Urinary bladder (tissue), 4 donors: ENCODE measurements around the gene TTC21A. TPM values are rescaled to one million over a fixed set of nuclear protein-coding genes. Genes with fewer than 3 reads are reported as not detected.
"Not testable (repeated sequence)": the region's sequence is repeated elsewhere in the genome, so short reads cannot be mapped to it uniquely, and the experiment has no call there.

Source experiments
- DNase-seq: peaks from one replicate; pipeline ENCODE4 v3.0.0-alpha.2; 2015; ENCODE audit errors: extremely low spot score
- H3K27ac ChIP-seq: one replicate; pipeline ENCODE4 v1.5.1; 2013; ENCODE audit warnings: low read depth, mild to moderate bottlenecking, moderate library complexity
- H3K36me3 ChIP-seq: one replicate; pipeline ENCODE4 v1.6.1; 2013; ENCODE audit warnings: mild to moderate bottlenecking, moderate library complexity; ENCODE audit not compliant: insufficient read depth
- H3K4me1 ChIP-seq: one replicate; pipeline ENCODE4 v1.6.1; 2013; ENCODE audit warnings: mild to moderate bottlenecking, moderate library complexity; ENCODE audit not compliant: insufficient read depth
- H3K4me3 ChIP-seq: one replicate; pipeline ENCODE4 v1.5.1; 2013; ENCODE audit warnings: low read depth, low read length
- WGBS: extraction: QIAGEN DNeasy Blood & Tissue Kit; methylation state at CpG from one replicate; pipeline ENCODE4 v1.1.7; 2013; 5-methylcytosine and 5-hydroxymethylcytosine counted together
- polyA plus RNA-seq: library from polyadenylated mRNA; stranded (reverse); fragments of 200-250 nt; gene quantifications from one replicate; pipeline ENCODE4 v1.2.3, GENCODE V29; 2013
- total RNA-seq: library from RNA; depleted of rRNA; stranded (reverse); fragments of >200 nt; gene quantifications from one replicate; pipeline ENCODE4 v1.2.3, GENCODE V29; 2014
- donor health status: healthy with polysubstance abuse.
- donor health status: healthy.

The TTC21A gene, protein sequence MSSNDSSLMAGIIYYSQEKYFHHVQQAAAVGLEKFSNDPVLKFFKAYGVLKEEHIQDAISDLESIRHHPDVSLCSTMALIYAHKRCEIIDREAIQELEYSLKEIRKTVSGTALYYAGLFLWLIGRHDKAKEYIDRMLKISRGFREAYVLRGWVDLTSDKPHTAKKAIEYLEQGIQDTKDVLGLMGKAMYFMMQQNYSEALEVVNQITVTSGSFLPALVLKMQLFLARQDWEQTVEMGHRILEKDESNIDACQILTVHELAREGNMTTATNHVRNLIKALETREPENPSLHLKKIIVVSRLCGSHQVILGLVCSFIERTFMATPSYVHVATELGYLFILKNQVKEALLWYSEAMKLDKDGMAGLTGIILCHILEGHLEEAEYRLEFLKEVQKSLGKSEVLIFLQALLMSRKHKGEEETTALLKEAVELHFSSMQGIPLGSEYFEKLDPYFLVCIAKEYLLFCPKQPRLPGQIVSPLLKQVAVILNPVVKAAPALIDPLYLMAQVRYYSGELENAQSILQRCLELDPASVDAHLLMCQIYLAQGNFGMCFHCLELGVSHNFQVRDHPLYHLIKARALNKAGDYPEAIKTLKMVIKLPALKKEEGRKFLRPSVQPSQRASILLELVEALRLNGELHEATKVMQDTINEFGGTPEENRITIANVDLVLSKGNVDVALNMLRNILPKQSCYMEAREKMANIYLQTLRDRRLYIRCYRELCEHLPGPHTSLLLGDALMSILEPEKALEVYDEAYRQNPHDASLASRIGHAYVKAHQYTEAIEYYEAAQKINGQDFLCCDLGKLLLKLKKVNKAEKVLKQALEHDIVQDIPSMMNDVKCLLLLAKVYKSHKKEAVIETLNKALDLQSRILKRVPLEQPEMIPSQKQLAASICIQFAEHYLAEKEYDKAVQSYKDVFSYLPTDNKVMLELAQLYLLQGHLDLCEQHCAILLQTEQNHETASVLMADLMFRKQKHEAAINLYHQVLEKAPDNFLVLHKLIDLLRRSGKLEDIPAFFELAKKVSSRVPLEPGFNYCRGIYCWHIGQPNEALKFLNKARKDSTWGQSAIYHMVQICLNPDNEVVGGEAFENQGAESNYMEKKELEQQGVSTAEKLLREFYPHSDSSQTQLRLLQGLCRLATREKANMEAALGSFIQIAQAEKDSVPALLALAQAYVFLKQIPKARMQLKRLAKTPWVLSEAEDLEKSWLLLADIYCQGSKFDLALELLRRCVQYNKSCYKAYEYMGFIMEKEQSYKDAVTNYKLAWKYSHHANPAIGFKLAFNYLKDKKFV (N-terminal part only)
- total RNA-seq (4.3 TPM), polyA plus RNA-seq (3.3 TPM)

DNA sequence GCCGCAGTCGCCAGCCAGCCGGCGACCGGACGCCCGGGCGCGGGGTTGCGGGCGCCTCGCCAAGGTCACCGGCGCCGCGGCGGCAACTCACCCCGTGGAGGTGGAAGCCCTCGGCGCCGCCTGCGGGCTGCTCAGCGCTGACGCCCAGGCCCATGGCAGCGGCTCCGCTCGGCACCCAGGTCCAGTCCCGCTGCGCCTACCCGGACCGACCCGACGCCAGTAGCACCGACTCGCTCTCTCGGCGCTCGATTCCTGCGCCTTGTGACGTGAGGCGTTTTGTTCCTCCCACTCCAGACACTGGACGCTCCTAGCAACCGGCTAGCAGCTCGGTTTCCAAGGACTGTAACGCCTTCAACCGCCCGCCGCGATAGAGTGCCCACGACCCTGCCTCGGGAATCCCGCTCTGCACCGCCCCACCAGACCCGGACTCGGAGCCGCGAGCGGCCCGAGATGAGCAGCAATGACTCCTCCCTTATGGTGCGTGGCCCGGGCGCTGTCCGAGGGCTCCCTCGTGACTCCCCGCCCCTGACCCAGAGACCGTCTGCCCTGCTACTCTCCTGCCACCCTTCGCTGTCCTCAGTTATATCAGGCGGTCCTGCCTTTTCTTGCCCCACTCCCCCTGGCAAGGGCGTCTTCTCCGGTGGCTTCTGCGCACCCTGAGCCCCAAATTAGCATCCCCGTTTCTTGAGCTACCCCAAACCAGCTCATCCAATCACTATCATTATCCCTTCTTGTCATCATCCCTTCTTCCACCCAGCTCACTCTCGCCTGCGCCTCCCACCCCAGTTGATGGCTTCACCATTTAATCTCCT, at the start of gene TTC21A, which contains the start of gene GORASP1:
TSS of gene TTC21A (plus strand) at position 293 of the 812 bp plus-strand sequence. CDS start at position 451, 158 bp downstream.
TSS of gene GORASP1 (minus strand) at position 240 of the 812 bp plus-strand sequence. CDS start at position 154, 86 bp downstream.
- Histone ChIP-seq H3K27ac (peak within 1 kb of the TSS; percentile 93), H3K4me1 (peaks cover 2% of the 10 kb centered on the region), H3K4me3 (peak within 1 kb of the TSS; percentile 89), H3K36me3 (no peaks in the 10 kb centered on the region)
- WGBS, result under 1% methylated on average over 74 of the region's 74 CpGs
- DNase-seq, result peak; percentile 79

DNA sequence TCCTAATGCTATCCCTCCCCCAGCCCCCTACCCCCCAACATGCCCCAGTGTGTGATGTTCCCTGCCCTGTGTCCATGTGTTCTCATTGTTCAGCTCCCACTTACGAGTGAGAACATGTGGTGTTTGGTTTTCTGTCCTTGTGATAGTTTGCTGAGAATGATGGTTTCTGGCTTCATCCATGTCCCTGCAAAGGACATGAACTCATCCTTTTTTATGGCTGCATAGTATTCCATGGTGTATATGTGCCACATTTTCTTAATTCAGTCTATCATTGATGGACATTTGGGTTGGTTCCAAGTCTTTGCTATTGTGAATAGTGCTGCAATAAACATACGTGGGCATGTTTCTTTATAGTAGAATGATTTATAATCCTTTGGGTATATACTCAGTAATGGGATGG, 46.3 kb upstream of the TTC21A start:
- not testable (repeated sequence) for H3K27ac ChIP-seq, H3K4me1 ChIP-seq, H3K36me3 ChIP-seq, H3K4me3 ChIP-seq, DNase-seq
- 82% methylated on average over 2 of the region's 2 CpGs for WGBS

DNA sequence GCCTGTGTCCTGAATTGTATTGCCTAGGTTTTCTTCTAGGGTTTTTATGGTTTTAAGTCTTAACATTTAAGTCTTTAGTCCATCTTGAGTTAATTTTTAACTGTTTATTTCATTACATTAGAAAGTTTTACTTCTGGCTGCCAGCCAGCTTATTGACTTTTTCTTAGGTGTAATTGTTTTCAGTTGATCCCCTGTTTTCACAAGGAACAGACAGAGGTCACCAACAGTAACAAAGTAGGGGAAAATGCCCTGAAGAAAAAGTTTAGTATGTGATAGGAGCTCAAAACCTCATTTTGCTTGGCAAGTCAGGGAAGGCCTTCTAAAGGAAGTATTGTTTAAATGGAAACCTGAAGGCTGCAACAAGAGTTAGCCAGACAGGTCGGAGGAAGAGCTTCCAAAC, 45.3 kb upstream of the TTC21A start:
- Histone ChIP-seq H3K36me3 (peaks cover 2% of the 10 kb centered on the region), H3K4me3 (no peak overlapping the region), H3K4me1 (no peaks in the 10 kb centered on the region), H3K27ac (no peak overlapping the region)
- WGBS, result 65% methylated on average over 1 of the region's 1 CpG
- no peak for DNase-seq

DNA sequence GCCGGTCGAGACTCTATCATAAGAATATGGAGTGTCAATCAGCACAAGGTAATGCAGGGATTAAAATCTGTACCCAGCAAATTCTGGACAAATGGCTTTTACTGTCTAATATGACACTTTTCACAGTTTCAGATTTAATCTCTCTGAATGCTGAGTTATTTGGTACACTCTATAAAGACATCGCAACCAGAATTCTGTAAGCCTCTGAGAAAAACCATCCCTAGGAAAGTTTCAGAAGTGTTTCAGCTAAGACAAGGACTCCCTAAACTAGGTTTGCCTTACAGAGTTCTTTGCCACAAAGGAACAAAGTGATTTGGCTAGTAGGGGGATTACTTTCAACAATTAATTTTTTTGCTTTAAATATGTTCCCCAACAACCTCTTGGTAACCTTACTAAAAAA, 44.3 kb upstream of the TTC21A start:
- H3K4me3 ChIP-seq, result no peak overlapping the region
- no peak overlapping the region for H3K27ac ChIP-seq
- peaks cover 2% of the 10 kb centered on the region for H3K36me3 ChIP-seq
- H3K4me1 ChIP-seq, result no peaks in the 10 kb centered on the region
- 86% methylated on average over 3 of the region's 3 CpGs for WGBS
- no peak for DNase-seq

DNA sequence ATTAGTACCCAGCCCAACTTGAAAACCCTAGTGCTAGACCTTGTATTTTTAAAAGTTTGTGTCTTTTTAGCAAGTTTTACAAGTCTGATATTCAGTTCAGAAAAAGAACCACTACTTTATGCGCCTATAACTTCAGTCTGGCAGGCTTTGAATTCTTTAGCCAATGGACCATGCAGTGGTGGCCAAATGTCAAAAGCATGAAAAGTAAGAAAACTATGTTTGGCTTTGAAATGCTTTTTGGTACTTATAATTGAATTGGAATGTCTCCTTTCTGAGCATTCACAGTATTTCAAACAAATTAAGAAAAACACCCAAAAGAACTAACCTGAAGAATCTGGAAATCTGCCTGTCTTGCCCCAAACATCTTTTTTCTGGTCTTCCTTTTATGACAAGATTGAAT, 42.8 kb upstream of the TTC21A start:
- Histone ChIP-seq H3K4me3 (no peak overlapping the region), H3K27ac (no peak overlapping the region), H3K36me3 (peaks cover 2% of the 10 kb centered on the region), H3K4me1 (no peaks in the 10 kb centered on the region)
- 94% methylated on average over 1 of the region's 1 CpG for WGBS
- no peak for DNase-seq

DNA sequence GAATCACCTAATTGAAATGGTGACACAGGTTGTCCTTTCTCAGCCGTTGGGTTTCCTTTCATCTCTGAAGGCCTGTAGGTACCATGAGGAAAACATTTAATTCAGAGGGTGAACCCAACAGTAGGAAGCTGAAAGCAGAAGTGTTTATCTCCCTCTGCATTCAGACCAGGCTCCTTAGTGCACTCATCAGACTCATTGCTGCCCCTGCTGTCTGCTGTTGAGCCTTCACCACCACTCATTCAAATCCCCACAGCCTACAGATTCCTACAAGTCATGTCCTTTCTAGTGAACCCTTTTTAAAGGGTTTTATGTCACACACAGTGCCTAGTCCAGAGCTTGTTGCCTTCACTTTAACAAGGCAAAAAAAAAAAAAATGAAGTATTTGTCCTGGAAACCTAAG, 42.3 kb upstream of the TTC21A start:
- 22% methylated on average over 1 of the region's 1 CpG for WGBS
- no peak for DNase-seq
- H3K4me3 ChIP-seq, result no peak overlapping the region
- no peak overlapping the region for H3K27ac ChIP-seq
- peaks cover 2% of the 10 kb centered on the region for H3K36me3 ChIP-seq
- H3K4me1 ChIP-seq, result no peaks in the 10 kb centered on the region

DNA sequence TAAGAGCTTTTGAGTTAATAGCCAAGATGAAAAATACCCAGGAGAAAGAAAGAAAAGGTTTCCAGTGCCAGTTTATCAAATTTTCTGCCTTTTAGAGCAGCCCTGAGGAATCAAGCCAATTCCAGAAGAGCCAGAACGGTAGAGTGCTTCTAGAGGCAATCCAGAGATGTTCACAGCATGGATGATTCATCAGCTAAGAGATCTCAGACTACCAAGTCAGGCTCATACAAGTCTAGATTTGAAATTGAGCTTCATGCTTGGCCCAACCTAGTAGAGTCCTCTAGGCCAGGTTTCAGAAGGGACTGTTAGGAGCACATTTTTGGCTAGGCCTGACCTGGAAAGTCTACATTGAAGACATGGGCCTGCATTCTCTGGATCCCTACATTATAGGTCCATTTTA, 40.2 kb upstream of the TTC21A start:
- Histone ChIP-seq H3K4me1 (no peaks in the 10 kb centered on the region), H3K36me3 (peaks cover 4% of the 10 kb centered on the region), H3K27ac (no peak overlapping the region), H3K4me3 (no peak overlapping the region)
- 37% methylated on average over 1 of the region's 1 CpG for WGBS
- DNase-seq, result no peak

DNA sequence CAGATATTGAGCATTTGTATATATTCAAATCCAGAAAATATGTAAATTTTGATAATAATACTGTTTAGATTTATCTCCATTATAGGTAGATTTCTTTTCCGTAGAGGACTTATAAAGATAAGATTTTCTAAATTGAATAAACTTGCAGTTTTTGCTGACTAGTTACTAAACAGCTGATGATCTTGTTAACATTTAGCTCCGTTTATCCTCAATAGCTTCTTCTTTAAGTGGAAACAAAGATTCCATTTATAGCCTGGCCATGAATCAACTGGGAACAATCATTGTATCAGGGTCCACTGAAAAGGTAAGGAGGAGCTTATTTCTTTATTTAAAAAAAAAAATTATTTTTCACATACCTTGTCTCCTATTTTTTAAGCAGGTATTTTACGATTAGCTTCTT, 38.9 kb upstream of the TTC21A start:
- WGBS, result 72% methylated on average over 3 of the region's 3 CpGs
- H3K27ac ChIP-seq, result no peak overlapping the region
- H3K4me1 ChIP-seq, result no peaks in the 10 kb centered on the region
- H3K36me3 ChIP-seq, result peaks cover 5% of the 10 kb centered on the region
- no peak for DNase-seq
- H3K4me3 ChIP-seq, result no peak overlapping the region

DNA sequence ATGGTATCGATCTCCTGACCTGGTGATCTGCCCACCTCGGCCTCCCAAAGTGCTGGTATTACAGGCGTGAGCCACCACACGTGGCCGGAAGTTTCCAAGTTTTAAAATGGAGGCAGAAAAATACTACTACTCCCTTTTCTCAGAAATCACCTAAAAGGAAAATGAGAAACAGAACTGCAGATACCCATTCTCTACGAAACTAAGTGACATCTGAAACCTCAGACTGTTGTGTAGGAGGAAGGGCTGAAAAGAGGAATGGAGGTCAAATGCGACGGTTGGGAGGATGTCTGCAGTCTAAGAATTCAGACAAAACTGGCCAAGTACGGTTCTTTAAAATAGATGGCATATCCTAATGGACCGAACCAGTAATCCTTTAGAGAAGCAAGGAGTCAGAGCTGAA, 31.6 kb upstream of the TTC21A start:
- WGBS, result 96% methylated on average over 10 of the region's 10 CpGs
- H3K27ac ChIP-seq, result no peak overlapping the region
- H3K36me3 ChIP-seq, result peaks cover 1% of the 10 kb centered on the region
- no peak for DNase-seq
- H3K4me3 ChIP-seq, result no peak overlapping the region
- H3K4me1 ChIP-seq, result no peaks in the 10 kb centered on the region

DNA sequence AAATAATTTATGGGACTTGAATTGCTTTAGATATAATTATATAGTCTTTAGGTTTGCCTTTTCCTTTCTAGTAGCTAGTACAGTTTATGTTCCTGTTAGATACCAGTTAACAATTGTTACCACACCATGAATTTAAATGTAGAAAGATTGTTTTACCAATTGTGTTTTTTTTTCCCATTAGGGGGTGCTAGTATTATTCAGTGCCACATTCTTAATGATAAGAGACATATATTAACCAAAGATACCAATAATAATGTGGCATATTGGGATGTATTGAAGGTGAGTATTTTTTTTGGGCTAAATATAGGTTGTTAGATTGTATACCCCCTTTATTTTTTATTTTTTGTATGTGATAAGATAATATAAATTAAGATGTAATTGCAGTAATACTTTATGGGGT, 27.9 kb upstream of the TTC21A start:
- Histone ChIP-seq H3K27ac (no peak overlapping the region), H3K4me1 (no peaks in the 10 kb centered on the region), H3K4me3 (no peak overlapping the region), H3K36me3 (no peaks in the 10 kb centered on the region)
- DNase-seq, result no peak

DNA sequence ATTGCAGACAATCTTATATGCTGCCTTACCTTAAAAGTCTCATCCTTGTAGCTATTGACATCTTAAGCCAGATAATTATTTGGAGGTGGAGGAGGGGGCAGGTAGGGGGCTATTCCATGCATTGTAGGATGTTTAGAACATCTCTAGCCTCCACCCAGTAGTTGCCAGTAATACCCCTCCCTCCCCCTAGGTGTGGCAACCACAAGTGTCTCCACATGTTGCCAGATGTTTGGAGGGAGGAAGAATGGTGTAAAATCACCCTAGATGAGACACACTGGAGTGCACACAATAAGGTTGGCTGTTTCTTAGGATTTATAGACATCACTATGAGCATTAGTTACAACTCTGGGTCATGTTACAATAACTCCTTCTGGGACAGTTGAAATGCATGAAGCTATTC, 27.5 kb upstream of the TTC21A start:
- DNase-seq, result no peak
- no peaks in the 10 kb centered on the region for H3K36me3 ChIP-seq
- H3K27ac ChIP-seq, result no peak overlapping the region
- no peaks in the 10 kb centered on the region for H3K4me1 ChIP-seq
- no peak overlapping the region for H3K4me3 ChIP-seq

DNA sequence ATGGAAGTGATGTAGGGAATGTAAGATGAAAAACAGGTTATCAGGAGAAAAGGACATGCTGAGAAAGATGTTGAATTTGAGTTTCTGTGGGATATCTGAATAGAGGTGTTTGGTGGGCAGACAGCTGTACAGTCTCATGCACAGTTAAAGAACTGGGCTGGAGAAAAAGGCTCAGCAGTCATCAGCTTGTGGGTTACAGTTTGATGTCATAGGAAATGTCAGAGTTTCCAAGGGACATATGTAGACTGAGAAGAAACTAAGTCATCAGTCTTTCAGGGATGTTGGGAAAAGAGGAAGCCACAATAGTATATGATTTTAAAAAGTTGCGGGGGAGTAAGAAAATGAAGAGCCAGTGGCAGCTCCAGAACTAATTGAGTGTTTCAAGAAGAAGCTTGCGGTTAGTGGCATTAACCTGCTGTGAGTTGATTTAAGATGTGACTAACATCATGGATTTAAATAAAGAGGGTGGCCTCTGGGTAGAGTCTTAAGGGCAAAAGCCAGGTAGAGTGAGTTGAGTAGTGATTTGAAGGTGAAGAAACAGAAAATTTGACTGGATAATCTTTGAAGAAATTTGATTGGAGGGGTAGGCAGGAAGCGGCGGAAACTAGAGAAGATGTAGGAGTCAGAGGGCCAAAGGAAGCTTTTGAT, 24.7 kb upstream of the TTC21A start:
- H3K4me1 ChIP-seq, result no peaks in the 10 kb centered on the region
- H3K27ac ChIP-seq, result no peak overlapping the region
- DNase-seq, result no peak
- peaks cover 4% of the 10 kb centered on the region for H3K36me3 ChIP-seq
- H3K4me3 ChIP-seq, result no peak overlapping the region
- 95% methylated on average over 4 of the region's 4 CpGs for WGBS
